PC-3 (cell line): ENCODE data around the gene RASGRP3. TPM values are rescaled to one million over a fixed set of nuclear protein-coding genes. Genes with fewer than 3 reads are reported as not detected.
A peak's percentile ranks its signal among the peaks of the same experiment; 100 is the strongest.

Experiments
- ATAC-seq: fragments of 200-7000 bp; cut with Tn5 transposase; 2 replicates; pipeline ENCODE4 v1.9.1; 2020; ENCODE audit warnings: mild to moderate bottlenecking, moderate library complexity
- BruUV-seq: library from RNA; stranded (reverse); fragments of 400-500 nt; replicated peaks from 2 replicates; lab custom pipeline; 2021; lab: Mats Ljungman, UMichigan
- CTCF ChIA-PET: fragments of 300-600 bp; sonication (Branson Sonifier 250); formaldehyde crosslinking; loops from one replicate; lab custom pipeline; 2022; ENCODE audit warnings: antibody characterized with exemption; lab: Charles Lee
- POLR2A ChIA-PET: fragments of 300-600 bp; sonication (Branson Sonifier 250); formaldehyde crosslinking; loops from one replicate; lab custom pipeline; 2022; ENCODE audit warnings: antibody characterized with exemption; ENCODE audit not compliant: unreplicated experiment; lab: Charles Lee
- DNase-seq: peaks from one replicate; pipeline ENCODE4 v3.0.0-alpha.2; 2015
- H2AFZ ChIP-seq: fragments of 300-600 bp; sonication (generic); 2 replicates; pipeline ENCODE4 v1.6.0; 2016; ENCODE audit warnings: antibody characterized with exemption, low read length
- H3F3A ChIP-seq: fragments of 300-600 bp; sonication (generic); one replicate; pipeline ENCODE4 v1.6.0; 2017; ENCODE audit warnings: antibody characterized with exemption, low read length, control low read depth, mild to moderate bottlenecking; ENCODE audit not compliant: unreplicated experiment
- H3K27ac ChIP-seq: fragments of 300-600 bp; sonication (generic); 2 replicates; pipeline ENCODE4 v1.5.1; 2016; ENCODE audit warnings: mild to moderate bottlenecking, low read length
- H3K27me3 ChIP-seq: fragments of 300-600 bp; sonication (generic); 2 replicates; pipeline ENCODE4 v1.6.1; 2016; ENCODE audit warnings: low read length, mixed read lengths
- H3K36me3 ChIP-seq: fragments of 300-600 bp; sonication (generic); 2 replicates; pipeline ENCODE4 v1.6.1; 2016; ENCODE audit warnings: low read depth, mixed run types, low read length, mixed read lengths
- H3K4me1 ChIP-seq: fragments of 300-600 bp; sonication (generic); 2 replicates; pipeline ENCODE4 v1.5.1; 2016; ENCODE audit warnings: low read length; ENCODE audit not compliant: insufficient read depth
- H3K4me2 ChIP-seq: fragments of 300-600 bp; sonication (generic); 2 replicates; pipeline ENCODE4 v1.6.0; 2016; ENCODE audit warnings: low read length
- H3K4me3 ChIP-seq: fragments of 300-600 bp; sonication (generic); 2 replicates; pipeline ENCODE4 v1.5.1; 2016; ENCODE audit warnings: mild to moderate bottlenecking, low read length, mixed read lengths
- H3K79me2 ChIP-seq: fragments of 300-600 bp; sonication (generic); 2 replicates; pipeline ENCODE4 v1.6.1; 2017; ENCODE audit warnings: low read length, mixed read lengths
- H3K9ac ChIP-seq: fragments of 300-600 bp; sonication (generic); 2 replicates; pipeline ENCODE4 v1.6.0; 2016; ENCODE audit warnings: mild to moderate bottlenecking, low read length
- H3K9me2 ChIP-seq: fragments of 300-600 bp; sonication (generic); replicated peaks from 2 replicates; pipeline ENCODE4 v1.6.1; 2016; ENCODE audit warnings: mixed run types, low read length, mixed read lengths
- H3K9me3 ChIP-seq: fragments of 300-600 bp; sonication (generic); 2 replicates; pipeline ENCODE4 v1.6.1; 2016; ENCODE audit warnings: low read length, mixed read lengths
- H4K20me1 ChIP-seq: fragments of 300-600 bp; sonication (generic); 2 replicates; pipeline ENCODE4 v1.6.1; 2016; ENCODE audit warnings: low read length, mixed read lengths
- CTCF ChIP-seq: fragments of 300-600 bp; sonication (generic); conservative IDR thresholded peaks from 2 replicates; pipeline ENCODE4 v1.5.1; 2017; ENCODE audit warnings: antibody characterized with exemption, low read depth, mild to moderate bottlenecking, low read length
- EZH2 ChIP-seq: fragments of 300-600 bp; sonication (generic); IDR thresholded peaks from one replicate; pipeline ENCODE4 v1.6.1; 2017; ENCODE audit warnings: antibody characterized with exemption, mild to moderate bottlenecking, low read length; ENCODE audit not compliant: unreplicated experiment
- EZH2phosphoT487 ChIP-seq: fragments of 300-600 bp; sonication (generic); IDR thresholded peaks from 2 replicates; pipeline ENCODE4 v1.6.1; 2018; ENCODE audit warnings: mild to moderate bottlenecking, antibody characterized with exemption, low read length, borderline replicate concordance
- intact Hi-C: fragments of 100-400 bp; cut with micrococcal nuclease; formaldehyde crosslinking; loops from 2 replicates; pipeline ENCODE4 v1.9.0; 2023
- total RNA-seq: library from RNA; depleted of rRNA; stranded (reverse); fragments of >200 nt; gene quantifications from 2 replicates; pipeline ENCODE4 v1.2.3, GENCODE V29; 2014

RASGRP3 gene
- total RNA-seq, 1 experiment from 2014 or later, result 0.15 TPM

GRCh38 chr2:33522576-33522975, 46.1 kb downstream of the RASGRP3 start:
- Histone ChIP-seq H3K27ac (no peak overlapping the region), H3K79me2 (no peaks in the 10 kb centered on the region), H3K4me3 (no peak overlapping the region), H3K9ac (no peak overlapping the region), H3K4me2 (no peak overlapping the region), H2AFZ (peak overlapping the region; percentile 23; the same call in 1 of the 2 replicates), H3K36me3 (no peaks in the 10 kb centered on the region), H3F3A (no peaks in the 10 kb centered on the region), H3K9me3 (no peaks in the 10 kb centered on the region), H4K20me1 (no peaks in the 10 kb centered on the region), H3K9me2 (no peaks in the 10 kb centered on the region), H3K4me1 (peaks cover 13% of the 10 kb centered on the region), H3K27me3 (no peaks in the 10 kb centered on the region)
- BruUV-seq, result no TSS peak
- DNase-seq (no peak), ATAC-seq (no peak)
- TF ChIP-seq EZH2 (no peak), EZH2phosphoT487 (no peak)
- intact Hi-C loops, result no loop called here
- ChIA-PET CTCF (no interaction called here), POLR2A (no interaction called here)

- Histone ChIP-seq H3K27ac (no peak overlapping the region), H3K9ac (no peak overlapping the region), H3F3A (no peaks in the 10 kb centered on the region), H3K4me1 (peaks cover 10% of the 10 kb centered on the region), H3K4me3 (no peak overlapping the region), H3K27me3 (no peaks in the 10 kb centered on the region), H3K79me2 (no peaks in the 10 kb centered on the region), H3K36me3 (no peaks in the 10 kb centered on the region), H2AFZ (no peak overlapping the region), H4K20me1 (no peaks in the 10 kb centered on the region), H3K9me3 (no peaks in the 10 kb centered on the region), H3K9me2 (no peaks in the 10 kb centered on the region), H3K4me2 (no peak overlapping the region)
- ChIA-PET CTCF (no interaction called here), POLR2A (no interaction called here)
- TF ChIP-seq EZH2 (no peak), CTCF (no peak)
- ATAC-seq (no peak), DNase-seq (no peak)
- intact Hi-C loops, result no loop called here
- no TSS peak for BruUV-seq
Observed at GRCh38 chr2:33525666-33526065, 49.2 kb downstream of the RASGRP3 start.

GRCh38 chr2:33526132-33526531, 49.7 kb downstream of the RASGRP3 start:
- Histone ChIP-seq H4K20me1 (no peaks in the 10 kb centered on the region), H3K27me3 (no peaks in the 10 kb centered on the region), H3K9me2 (no peaks in the 10 kb centered on the region), H3K9me3 (no peaks in the 10 kb centered on the region), H3F3A (no peaks in the 10 kb centered on the region), H3K9ac (no peak overlapping the region), H3K4me1 (peaks cover 10% of the 10 kb centered on the region), H3K27ac (no peak overlapping the region), H3K4me2 (no peak overlapping the region), H2AFZ (no peak overlapping the region), H3K4me3 (no peak overlapping the region), H3K36me3 (no peaks in the 10 kb centered on the region), H3K79me2 (no peaks in the 10 kb centered on the region)
- no TSS peak for BruUV-seq
- TF ChIP-seq CTCF (no peak), EZH2 (no peak), EZH2phosphoT487 (no peak)
- DNase-seq, result no peak
- ATAC-seq, result no peak
- intact Hi-C loops, result no loop called here
- ChIA-PET POLR2A (no interaction called here), CTCF (no interaction called here)
